GM19463 (cell line): ENCODE data around the gene TMEM74B.
"Not testable (repeated sequence)": the region's sequence is repeated elsewhere in the genome, so short reads cannot be mapped to it uniquely, and the experiment has no call there.

ENCODE experiments used
- ATAC-seq: cut with Tn5 transposase; IDR thresholded peaks from one replicate; pipeline ENCODE4 v1.9.1; 2021; ENCODE audit warnings: mild to moderate bottlenecking, moderate library complexity; ENCODE audit not compliant: unreplicated experiment

TMEM74B gene

GRCh38 chr20:1184638-1185315 is at the start of gene TMEM74B:
TSS of gene TMEM74B (minus strand) at chr20:1184981. CDS start at chr20:1183801, 1,180 bp downstream.
- no peak for ATAC-seq

- ATAC-seq, result no peak
Observed at GRCh38 chr20:1232286-1233111, 47.7 kb upstream of the TMEM74B start.

- no peak for ATAC-seq
Observed at GRCh38 chr20:1229541-1229940, 44.8 kb upstream of the TMEM74B start.

GRCh38 chr20:1225783-1226654 is 41.2 kb upstream of the TMEM74B start, which contains the start of gene RAD21L1:
TSS of gene RAD21L1 (plus strand) at chr20:1226044. CDS start at chr20:1228454, 2,410 bp downstream.
- no peak for ATAC-seq

- ATAC-seq, result no peak
Observed at GRCh38 chr20:1225263-1225782, 40.5 kb upstream of the TMEM74B start.

- ATAC-seq, result no peak
Observed at GRCh38 chr20:1224205-1224890, 39.6 kb upstream of the TMEM74B start.

GRCh38 chr20:1222750-1223149 is 38.0 kb upstream of the TMEM74B start:
- ATAC-seq, result not testable (repeated sequence)

GRCh38 chr20:1216527-1217427 is 32.0 kb upstream of the TMEM74B start:
- not testable (repeated sequence) for ATAC-seq

- ATAC-seq, result no peak
Observed at GRCh38 chr20:1215386-1216170, 30.8 kb upstream of the TMEM74B start.

GRCh38 chr20:1214838-1215261 is 30.1 kb upstream of the TMEM74B start:
- ATAC-seq, result no peak

GRCh38 chr20:1212607-1213396 is 28.0 kb upstream of the TMEM74B start:
- no peak for ATAC-seq

- ATAC-seq, result no peak
Observed at GRCh38 chr20:1212023-1212422, 27.2 kb upstream of the TMEM74B start.

- ATAC-seq, result no peak
Observed at GRCh38 chr20:1210501-1210900, 25.7 kb upstream of the TMEM74B start.

- no peak for ATAC-seq
Observed at GRCh38 chr20:1209447-1210387, 24.9 kb upstream of the TMEM74B start.

- ATAC-seq, result no peak
Observed at GRCh38 chr20:1207293-1207878, 22.6 kb upstream of the TMEM74B start.
